Testis (tissue), 3 donors: Measurements from ENCODE around the gene WIPF2. TPM values are rescaled to one million over a fixed set of nuclear protein-coding genes. Genes with fewer than 3 reads are reported as not detected.
"Not testable (repeated sequence)": the region's sequence is repeated elsewhere in the genome, so short reads cannot be mapped to it uniquely, and the experiment has no call there.

ENCODE experiments used
- DNase-seq: peaks from one replicate; pipeline ENCODE4 v3.0.0-alpha.2; 2019
- H3K27ac ChIP-seq, 2 donors: fragments of 200-600 bp; sonication (generic); one replicate each; pipeline ENCODE4 v1.5.1; 2019
- H3K27me3 ChIP-seq: fragments of 200-600 bp; sonication (generic); one replicate; pipeline ENCODE4 v1.5.1; 2019
- H3K36me3 ChIP-seq: fragments of 200-600 bp; sonication (generic); one replicate; pipeline ENCODE4 v1.5.1; 2017; ENCODE audit warnings: low read depth; ENCODE audit errors: missing control alignments
- H3K4me1 ChIP-seq: fragments of 200-600 bp; sonication (generic); one replicate; pipeline ENCODE4 v1.5.1; 2019
- H3K4me3 ChIP-seq, 2 donors: fragments of 200-600 bp; sonication (generic); one replicate each; pipeline ENCODE4 v1.5.1; 2017 to 2019
- H3K9me3 ChIP-seq: fragments of 200-600 bp; sonication (generic); one replicate; pipeline ENCODE4 v1.5.1; 2017
- CTCF ChIP-seq, 3 experiments: fragments of 450-650 bp in 2 of 3; fragments of 200-600 bp in 1 of 3; sonication (generic) in 1 of 3; IDR thresholded peaks; one replicate each; pipeline ENCODE4 v1.5.1; 2016 to 2019; ENCODE audit warnings: antibody characterized with exemption in 3 of 3, mild to moderate bottlenecking in 2 of 3, moderate library complexity in 1 of 3
- POLR2A ChIP-seq: fragments of 450-650 bp; IDR thresholded peaks from one replicate; pipeline ENCODE4 v1.6.1; 2017; ENCODE audit warnings: antibody characterized with exemption, mild to moderate bottlenecking, moderate library complexity
- WGBS, 2 donors: methylation state at CpG; one replicate each; pipeline ENCODE4 v1.1.5; 2018; 5-methylcytosine and 5-hydroxymethylcytosine counted together
- intact Hi-C: fragments of 100-400 bp; cut with DNase I; formaldehyde crosslinking; loops from one replicate; pipeline ENCODE4 v1.15.1; 2023; ENCODE audit warnings: low total_unique reads
- polyA plus RNA-seq: library from polyadenylated mRNA; stranded (reverse); fragments of 350-450 nt; fragmentation: Illumina TruSeq; extraction: RNeasy Lipid Tissue Mini Kit (QIAGEN cat#74804); gene quantifications from one replicate; pipeline ENCODE4 v1.2.3, GENCODE V29; 2014; ENCODE audit warnings: low read depth, low replicate concordance; ENCODE audit not compliant: insufficient read depth
- total RNA-seq, 2 donors: library from RNA; depleted of rRNA; stranded (reverse); fragments of >200 nt; gene quantifications; one replicate each; pipeline ENCODE4 v1.2.3, GENCODE V29; 2016

WIPF2 gene
- total and polyA plus RNA-seq, 3 donors from 2014 or later: 16.4 to 21.1 (median 20.1) TPM

GRCh38 chr17:40301315-40301714 is 82.2 kb downstream of the WIPF2 start:
- Histone ChIP-seq H3K27me3 (no peaks in the 10 kb centered on the region), H3K27ac (no peak overlapping the region), H3K36me3 (no peaks in the 10 kb centered on the region), H3K4me3 (no peak overlapping the region), H3K4me1 (peaks cover 21% of the 10 kb centered on the region), H3K9me3 (no peaks in the 10 kb centered on the region)
- peak; percentile 51 for DNase-seq
- TF ChIP-seq POLR2A (no peak), CTCF (IDR thresholded peaks at IDR 0.05) (peak in 1 of 3 experiments; percentile 7)
- WGBS, 2 donors: 72 to 77% methylated on average over 4 of the region's 4 CpGs
- intact Hi-C loops: loop anchor here (5.0 to 10.0 kb wide), 2 partner anchors 51 to 113 kb away; partner anchors contain the start of gene TOP2A

- H3K4me3 ChIP-seq: no peak overlapping the region
- peak; percentile 69 for DNase-seq
- H3K27me3 ChIP-seq: no peaks in the 10 kb centered on the region
- no peaks in the 10 kb centered on the region for H3K36me3 ChIP-seq
- H3K4me1 ChIP-seq: peaks cover 35% of the 10 kb centered on the region
- peak; percentile 55 to 77 (median 75) for TF ChIP-seq CTCF (IDR thresholded peaks at IDR 0.05)
- TF ChIP-seq POLR2A: no peak
- intact Hi-C loops: loop anchor here (5.0 to 10.0 kb wide), 2 partner anchors 49 to 112 kb away; partner anchors contain the start of gene TOP2A
- WGBS, 2 donors: 50 to 59% methylated on average over 4 of the region's 4 CpGs
- no peaks in the 10 kb centered on the region for H3K9me3 ChIP-seq
- H3K27ac ChIP-seq: no peak overlapping the region
Observed at GRCh38 chr17:40303009-40303657, 84.0 kb downstream of the WIPF2 start.

- no peak for DNase-seq
- intact Hi-C loops: loop anchor here (5.0 to 10.0 kb wide), 2 partner anchors 48 to 111 kb away; partner anchors contain the start of gene TOP2A
- no peaks in the 10 kb centered on the region for H3K36me3 ChIP-seq
- WGBS, 2 donors: 56 to 60% methylated on average over 5 of the region's 5 CpGs
- no peak for TF ChIP-seq CTCF (IDR thresholded peaks at IDR 0.05)
- TF ChIP-seq POLR2A: no peak
- H3K27ac ChIP-seq: peak overlapping the region in 1 of 2 donors; percentile 50
- H3K9me3 ChIP-seq: no peaks in the 10 kb centered on the region
- H3K4me1 ChIP-seq: peaks cover 37% of the 10 kb centered on the region
- no peaks in the 10 kb centered on the region for H3K27me3 ChIP-seq
- H3K4me3 ChIP-seq: no peak overlapping the region
Observed at GRCh38 chr17:40303708-40304551, 84.8 kb downstream of the WIPF2 start.

- DNase-seq, H3K27me3 ChIP-seq, H3K4me3 ChIP-seq, H3K9me3 ChIP-seq, H3K36me3 ChIP-seq: not testable (repeated sequence)
- intact Hi-C loops: loop anchor here (5.0 to 10.0 kb wide), 2 partner anchors 48 to 110 kb away; partner anchors contain the start of gene TOP2A
- peaks cover 43% of the 10 kb centered on the region for H3K4me1 ChIP-seq
- peak overlapping the region in 1 of 2 donors; percentile 50 for H3K27ac ChIP-seq
- WGBS, 2 donors: 83 to 90% methylated on average over 1 to 5 of the region's 5 CpGs
Observed at GRCh38 chr17:40304552-40304863, 85.4 kb downstream of the WIPF2 start.

- H3K27ac ChIP-seq, H3K4me3 ChIP-seq, H3K36me3 ChIP-seq, H3K9me3 ChIP-seq, DNase-seq, H3K27me3 ChIP-seq: not testable (repeated sequence)
- WGBS, 2 donors: 87 to 98% methylated on average over 5 of the region's 5 CpGs
- peaks cover 47% of the 10 kb centered on the region for H3K4me1 ChIP-seq
- intact Hi-C loops: loop anchor here (5.0 to 10.0 kb wide), 2 partner anchors 47 to 110 kb away; partner anchors contain the start of gene TOP2A
Observed at GRCh38 chr17:40304866-40305265, 85.8 kb downstream of the WIPF2 start.
